A673 (cell line): ENCODE results near the gene THADA. TPM values are rescaled to one million over a fixed set of nuclear protein-coding genes. Genes with fewer than 3 reads are reported as not detected.

Experiments used
- BruUV-seq: library from RNA; stranded (reverse); fragments of 400-500 nt; replicated peaks from 2 replicates; lab custom pipeline; 2021; lab: Mats Ljungman, UMichigan
- CTCF ChIA-PET: fragments of 300-600 bp; sonication (Branson Sonifier 250); formaldehyde crosslinking; loops from one replicate; lab custom pipeline; 2022; ENCODE audit warnings: antibody characterized with exemption; lab: Charles Lee
- POLR2A ChIA-PET: fragments of 300-600 bp; sonication (Branson Sonifier 250); formaldehyde crosslinking; loops from one replicate; lab custom pipeline; 2022; ENCODE audit warnings: antibody characterized with exemption; ENCODE audit not compliant: low non-redundant PET; lab: Charles Lee
- DNase-seq: peaks from one replicate; pipeline ENCODE4 v3.0.0-alpha.2; 2015; ENCODE audit warnings: low spot score
- H3K27ac ChIP-seq: fragments of 200-600 bp; sonication (generic); 2 replicates; pipeline ENCODE4 v1.5.1; 2016; ENCODE audit warnings: mixed run types, low read depth, mild to moderate bottlenecking, mixed read lengths, antibody characterized with exemption, low read length; ENCODE audit not compliant: poor library complexity, severe bottlenecking
- H3K27me3 ChIP-seq: fragments of 200-600 bp; sonication (generic); replicated peaks from 2 replicates; pipeline ENCODE4 v1.6.1; 2017; ENCODE audit warnings: mixed run types, low read depth, mild to moderate bottlenecking, mixed read lengths, antibody characterized with exemption, low read length; ENCODE audit not compliant: insufficient read depth, poor library complexity
- H3K36me3 ChIP-seq: fragments of 200-600 bp; sonication (generic); 2 replicates; pipeline ENCODE4 v1.6.1; 2016; ENCODE audit warnings: mixed run types, mild to moderate bottlenecking, mixed read lengths, antibody characterized with exemption, low read length; ENCODE audit not compliant: insufficient read depth, poor library complexity, severe bottlenecking
- H3K4me1 ChIP-seq: fragments of 200-600 bp; sonication (generic); 2 replicates; pipeline ENCODE4 v1.6.1; 2017; ENCODE audit warnings: mixed run types, mild to moderate bottlenecking, mixed read lengths, antibody characterized with exemption, low read length; ENCODE audit not compliant: insufficient read depth, poor library complexity, severe bottlenecking
- H3K4me3 ChIP-seq: fragments of 200-600 bp; sonication (generic); 2 replicates; pipeline ENCODE4 v1.5.1; 2016; ENCODE audit warnings: low read depth, mixed run types, mild to moderate bottlenecking, mixed read lengths, low read length; ENCODE audit not compliant: poor library complexity, severe bottlenecking
- H3K9me3 ChIP-seq: fragments of 200-600 bp; sonication (generic); 2 replicates; pipeline ENCODE4 v1.6.1; 2016; ENCODE audit warnings: mixed run types, low read depth, mild to moderate bottlenecking, mixed read lengths, antibody characterized with exemption, low read length; ENCODE audit not compliant: poor library complexity, severe bottlenecking
- EZH2 ChIP-seq: fragments of 200-600 bp; sonication (generic); IDR thresholded peaks from 2 replicates; pipeline ENCODE4 v1.6.1; 2017; ENCODE audit warnings: borderline replicate concordance, low read depth, mild to moderate bottlenecking, mixed read lengths, antibody characterized with exemption, low read length; ENCODE audit not compliant: poor library complexity, severe bottlenecking
- intact Hi-C: fragments of 100-400 bp; cut with micrococcal nuclease; formaldehyde crosslinking; loops from one replicate; pipeline ENCODE4 v1.10.0; 2022; ENCODE audit not compliant: unreplicated experiment
- total RNA-seq: library from RNA; stranded (reverse); gene quantifications from 2 replicates; pipeline ENCODE4 v1.2.3, GENCODE V29; 2021
- TF ChIP-seq, protein P1 (sequence below): fragments of 300-800, 200-600 bp; sonication (generic); conservative IDR thresholded peaks from 2 replicates; pipeline ENCODE4 v1.5.1; 2017; ENCODE audit warnings: low read depth, mild to moderate bottlenecking, antibody characterized with exemption, low read length, moderate library complexity, mixed read lengths

THADA gene
- total RNA-seq, 1 experiment from 2014 or later = 39.7 TPM

DNA sequence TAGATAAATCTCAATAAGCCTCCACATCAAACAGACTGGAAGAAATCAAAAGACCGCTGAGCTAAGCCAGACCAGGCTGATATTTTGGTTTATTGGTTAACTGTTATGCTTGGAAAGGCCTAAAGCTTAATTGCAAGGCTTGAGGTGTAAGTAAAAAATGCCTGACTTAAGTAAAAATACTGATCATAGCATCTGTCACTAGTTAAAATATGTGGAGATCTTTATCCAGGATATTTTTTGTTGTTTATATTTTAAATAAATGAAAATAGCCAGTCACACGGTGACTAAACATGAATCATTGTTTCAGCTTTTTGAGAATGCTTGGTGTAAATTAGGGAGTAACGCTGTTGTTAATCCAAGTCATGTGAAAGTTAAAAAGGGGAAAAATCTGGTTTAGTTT, 127.9 kb downstream of the THADA start:
- H3K36me3 ChIP-seq = no peaks in the 10 kb centered on the region
- intact Hi-C loops = no loop called here
- TF ChIP-seq EZH2 = no peak
- TF ChIP-seq, protein P1, sequence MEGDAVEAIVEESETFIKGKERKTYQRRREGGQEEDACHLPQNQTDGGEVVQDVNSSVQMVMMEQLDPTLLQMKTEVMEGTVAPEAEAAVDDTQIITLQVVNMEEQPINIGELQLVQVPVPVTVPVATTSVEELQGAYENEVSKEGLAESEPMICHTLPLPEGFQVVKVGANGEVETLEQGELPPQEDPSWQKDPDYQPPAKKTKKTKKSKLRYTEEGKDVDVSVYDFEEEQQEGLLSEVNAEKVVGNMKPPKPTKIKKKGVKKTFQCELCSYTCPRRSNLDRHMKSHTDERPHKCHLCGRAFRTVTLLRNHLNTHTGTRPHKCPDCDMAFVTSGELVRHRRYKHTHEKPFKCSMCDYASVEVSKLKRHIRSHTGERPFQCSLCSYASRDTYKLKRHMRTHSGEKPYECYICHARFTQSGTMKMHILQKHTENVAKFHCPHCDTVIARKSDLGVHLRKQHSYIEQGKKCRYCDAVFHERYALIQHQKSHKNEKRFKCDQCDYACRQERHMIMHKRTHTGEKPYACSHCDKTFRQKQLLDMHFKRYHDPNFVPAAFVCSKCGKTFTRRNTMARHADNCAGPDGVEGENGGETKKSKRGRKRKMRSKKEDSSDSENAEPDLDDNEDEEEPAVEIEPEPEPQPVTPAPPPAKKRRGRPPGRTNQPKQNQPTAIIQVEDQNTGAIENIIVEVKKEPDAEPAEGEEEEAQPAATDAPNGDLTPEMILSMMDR = no peak
- no peaks in the 10 kb centered on the region for H3K9me3 ChIP-seq
- CTCF ChIA-PET = no interaction called here
- no TSS peak for BruUV-seq
- DNase-seq = no peak
- no peaks in the 10 kb centered on the region for H3K27me3 ChIP-seq
- no peak overlapping the region for H3K4me3 ChIP-seq
- POLR2A ChIA-PET = no interaction called here
- H3K27ac ChIP-seq = no peak overlapping the region
- H3K4me1 ChIP-seq = peaks cover 5% of the 10 kb centered on the region

DNA sequence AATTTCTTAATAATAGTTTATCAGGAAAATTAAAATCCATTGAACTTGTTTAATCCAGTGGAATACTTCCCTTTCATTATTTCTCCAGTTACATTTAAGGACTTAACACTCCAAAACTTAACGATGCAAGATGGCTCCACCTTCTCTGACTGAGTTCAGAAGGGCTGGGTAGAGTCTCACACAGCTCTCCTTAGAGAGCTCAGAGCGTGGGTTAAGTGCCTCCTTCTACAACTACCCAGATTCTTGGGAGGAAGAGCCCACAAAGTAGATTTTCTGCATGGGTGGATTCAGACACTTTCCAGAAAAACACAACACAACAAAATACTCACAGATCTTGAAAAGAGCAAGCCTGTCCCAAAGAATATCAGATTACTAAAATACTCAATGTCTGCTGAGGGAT, 130.6 kb downstream of the THADA start:
- POLR2A ChIA-PET = no interaction called here
- H3K27ac ChIP-seq = no peak overlapping the region
- no peaks in the 10 kb centered on the region for H3K9me3 ChIP-seq
- CTCF ChIA-PET = no interaction called here
- H3K27me3 ChIP-seq = no peaks in the 10 kb centered on the region
- no peaks in the 10 kb centered on the region for H3K36me3 ChIP-seq
- no TSS peak for BruUV-seq
- no peak for TF ChIP-seq EZH2
- TF ChIP-seq, protein P1 = no peak
- DNase-seq = no peak
- intact Hi-C loops = no loop called here
- peaks cover 8% of the 10 kb centered on the region for H3K4me1 ChIP-seq
- H3K4me3 ChIP-seq = no peak overlapping the region

DNA sequence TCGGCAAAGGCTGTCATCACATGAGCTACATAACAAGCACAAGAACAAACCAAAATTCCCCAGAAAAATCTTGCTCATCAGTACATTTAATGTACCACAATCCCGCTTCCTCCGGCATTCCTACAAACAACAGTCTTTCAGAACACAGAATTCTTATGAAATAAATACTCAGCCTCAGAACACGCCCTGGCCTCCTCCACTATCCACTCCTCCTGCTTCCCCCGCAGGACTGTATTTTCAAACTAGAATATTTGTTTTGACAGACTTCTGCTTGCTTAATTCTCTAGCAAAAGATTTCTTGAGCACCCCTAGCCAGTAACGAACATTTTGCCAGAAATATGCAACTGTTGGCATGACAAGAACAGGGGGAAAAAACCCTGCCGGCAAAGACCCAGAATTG, 131.2 kb downstream of the THADA start:
- intact Hi-C loops = no loop called here
- Histone ChIP-seq H3K36me3 (no peaks in the 10 kb centered on the region), H3K4me3 (no peak overlapping the region), H3K9me3 (no peaks in the 10 kb centered on the region), H3K27me3 (no peaks in the 10 kb centered on the region), H3K27ac (no peak overlapping the region), H3K4me1 (peaks cover 8% of the 10 kb centered on the region)
- DNase-seq = no peak
- POLR2A ChIA-PET = no interaction called here
- no peak for TF ChIP-seq EZH2
- TF ChIP-seq, protein P1 = no peak
- CTCF ChIA-PET = no interaction called here
- BruUV-seq = no TSS peak
